Measurements from ENCODE around the gene RBM38.
"Not testable (repeated sequence)": the region's sequence is repeated elsewhere in the genome, so short reads cannot be mapped to it uniquely, and the experiment has no call there.

RBM38 gene
- total RNA-seq, result 6.5 to 88.3 (median 37.1) reads per million in 17 experiments

DNA sequence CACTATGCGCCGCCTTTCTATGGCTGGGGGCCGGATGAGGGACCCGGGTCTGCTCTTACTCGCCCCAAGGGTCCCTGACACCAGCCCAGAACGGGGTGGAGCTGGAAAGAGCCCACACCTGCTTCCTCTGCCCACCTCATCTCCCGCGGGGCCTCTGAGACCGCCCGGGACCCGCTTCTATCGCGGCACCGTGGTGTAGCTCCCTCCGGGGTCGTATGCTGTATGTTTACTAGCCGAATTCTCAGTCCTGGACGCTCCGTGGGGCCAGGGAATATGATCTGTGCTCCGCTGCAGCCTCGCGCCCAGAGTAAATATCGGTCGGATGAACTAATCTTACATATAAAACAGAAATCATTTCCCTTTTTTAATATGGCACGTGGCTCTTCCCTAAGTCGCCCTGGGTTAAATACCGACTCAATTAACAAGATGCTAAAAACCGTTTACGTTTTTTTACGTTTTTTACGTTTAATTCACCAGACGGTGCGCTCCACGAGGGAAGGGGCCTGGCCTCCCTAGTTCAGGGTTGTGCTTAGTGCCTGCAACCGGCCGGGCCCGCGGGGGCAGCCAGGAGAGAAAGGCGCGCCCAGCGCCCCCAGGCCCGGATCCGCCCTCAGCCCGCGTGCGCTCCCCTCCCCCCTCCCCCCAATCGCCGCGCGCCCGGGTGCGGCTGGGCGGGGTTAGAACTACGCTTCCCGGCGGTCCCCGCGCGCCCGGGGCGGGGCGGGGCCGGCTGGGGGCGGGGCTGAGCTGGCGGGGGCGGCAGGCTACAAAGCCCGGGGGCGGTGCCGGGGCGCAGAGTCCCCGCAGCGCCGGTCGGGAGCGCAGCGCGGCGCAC is at the start of gene RBM38:
TSS of gene RBM38 (plus strand) at position 793 of the 835 bp plus-strand sequence. CDS start 186 bp downstream, outside the sequence.
- DNase-seq, result peak; percentile 78 to 95 (median 88)

DNA sequence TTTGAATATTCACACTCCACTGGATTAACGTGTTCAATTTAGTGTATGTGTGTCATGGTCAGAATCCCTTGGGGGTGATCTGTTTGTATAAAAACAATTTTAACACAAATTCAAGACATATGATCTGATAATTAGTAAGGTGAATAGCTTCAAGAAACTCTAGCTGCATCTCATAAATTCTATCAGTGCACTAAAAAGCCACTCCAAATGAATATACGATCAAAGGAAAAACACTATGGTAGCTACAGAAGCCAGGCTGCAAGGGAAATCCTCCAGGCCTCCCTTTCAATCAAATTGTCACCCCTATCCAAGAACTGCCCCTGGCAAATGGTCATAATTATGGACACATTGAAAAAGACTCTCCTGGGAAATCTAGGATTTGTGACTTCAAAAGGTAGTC is 49.5 kb upstream of the RBM38 start:
- DNase-seq, result no peak

DNA sequence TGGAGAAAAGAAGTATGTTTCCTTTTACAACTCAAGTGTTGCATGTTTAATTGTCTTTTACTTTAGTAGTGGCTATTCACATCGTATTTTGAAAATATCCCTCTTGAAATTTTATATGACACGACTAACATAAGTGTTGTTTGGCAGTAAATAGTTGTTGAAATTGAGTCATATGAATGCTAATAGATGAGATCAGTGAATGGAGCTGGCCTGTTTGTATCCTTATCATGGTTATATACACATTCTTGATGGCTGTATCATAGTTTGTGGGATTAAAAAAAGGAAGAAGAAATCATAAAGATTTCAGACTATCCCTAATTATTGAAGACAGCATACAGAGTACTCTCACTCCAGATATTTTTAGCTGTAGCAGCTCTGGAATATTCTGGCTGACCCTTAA is 48.4 kb upstream of the RBM38 start:
- no peak for DNase-seq

DNA sequence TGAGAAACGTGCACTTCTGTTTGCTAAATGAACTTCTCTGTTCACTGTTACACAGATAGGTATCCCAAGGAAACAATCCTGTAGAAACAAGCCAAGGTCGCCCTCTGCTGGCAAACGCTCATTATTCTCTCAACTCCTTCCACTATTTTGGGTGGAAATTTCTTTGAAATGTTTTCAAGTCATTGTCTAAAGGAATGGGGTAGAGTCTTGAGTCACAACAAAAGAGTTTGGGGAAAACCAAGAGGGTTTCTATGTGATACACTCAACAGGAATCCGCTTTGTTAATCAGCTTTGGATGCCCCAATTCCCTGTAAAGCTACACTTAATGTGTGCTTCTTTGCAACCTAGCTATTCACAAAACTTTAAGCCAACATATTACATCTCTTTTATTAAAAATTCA is 44.7 kb upstream of the RBM38 start:
- peak; percentile 74 to 87 (median 82) for DNase-seq

DNA sequence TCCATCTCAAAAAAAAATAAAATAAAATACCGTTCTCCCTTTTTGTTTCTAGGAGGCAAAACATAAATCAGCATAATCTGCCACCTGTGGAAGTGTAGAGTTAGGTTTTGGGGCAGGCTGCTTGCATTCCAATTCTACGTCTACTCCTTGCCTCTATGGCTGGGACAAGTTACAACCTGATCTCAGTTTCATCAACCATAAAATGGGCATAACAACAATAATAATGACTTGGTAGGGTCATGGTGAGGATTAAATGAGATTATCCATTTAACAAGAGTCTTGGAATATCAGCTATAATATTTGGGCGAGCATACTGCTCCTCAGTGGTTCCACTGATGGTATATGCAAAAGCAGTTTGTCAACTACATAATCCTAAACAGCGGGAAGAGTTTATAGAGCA is 43.8 kb upstream of the RBM38 start:
- no peak for DNase-seq

DNA sequence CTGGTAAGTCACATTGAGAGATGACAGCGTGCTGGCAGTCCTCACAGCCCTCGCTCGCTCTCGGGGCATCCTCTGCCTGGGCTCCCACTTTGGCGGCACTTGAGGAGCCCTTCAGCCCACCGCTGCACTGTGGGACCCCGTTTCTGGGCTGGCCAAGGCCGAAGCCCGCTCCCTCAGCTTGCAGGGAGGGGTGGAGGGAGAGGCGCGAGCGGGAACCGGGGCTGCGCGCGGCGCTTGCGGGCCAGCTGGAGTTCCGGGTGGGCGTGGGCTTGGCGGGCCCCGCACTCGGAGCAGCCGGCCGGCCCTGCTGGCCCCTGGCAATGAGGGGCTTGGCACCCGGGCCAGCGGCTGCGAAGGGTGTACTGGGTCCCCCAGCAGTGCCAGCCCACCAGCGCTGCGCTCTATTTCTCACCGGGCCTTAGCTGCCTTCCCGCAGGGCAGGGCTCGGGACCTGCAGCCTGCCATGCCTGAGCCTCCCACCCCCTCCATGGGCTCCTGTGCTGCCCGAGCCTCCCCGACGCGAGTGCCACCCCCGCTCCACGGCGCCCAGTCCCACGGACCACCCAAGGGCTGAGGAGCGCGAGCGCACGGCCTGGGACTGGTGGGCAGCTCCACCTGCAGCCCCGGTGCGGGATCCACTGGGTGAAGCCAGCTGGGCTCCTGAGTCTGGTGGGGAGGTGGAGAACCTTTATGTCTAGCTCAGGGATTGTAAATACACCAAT is 42.8 kb upstream of the RBM38 start:
- not testable (repeated sequence) for DNase-seq

DNA sequence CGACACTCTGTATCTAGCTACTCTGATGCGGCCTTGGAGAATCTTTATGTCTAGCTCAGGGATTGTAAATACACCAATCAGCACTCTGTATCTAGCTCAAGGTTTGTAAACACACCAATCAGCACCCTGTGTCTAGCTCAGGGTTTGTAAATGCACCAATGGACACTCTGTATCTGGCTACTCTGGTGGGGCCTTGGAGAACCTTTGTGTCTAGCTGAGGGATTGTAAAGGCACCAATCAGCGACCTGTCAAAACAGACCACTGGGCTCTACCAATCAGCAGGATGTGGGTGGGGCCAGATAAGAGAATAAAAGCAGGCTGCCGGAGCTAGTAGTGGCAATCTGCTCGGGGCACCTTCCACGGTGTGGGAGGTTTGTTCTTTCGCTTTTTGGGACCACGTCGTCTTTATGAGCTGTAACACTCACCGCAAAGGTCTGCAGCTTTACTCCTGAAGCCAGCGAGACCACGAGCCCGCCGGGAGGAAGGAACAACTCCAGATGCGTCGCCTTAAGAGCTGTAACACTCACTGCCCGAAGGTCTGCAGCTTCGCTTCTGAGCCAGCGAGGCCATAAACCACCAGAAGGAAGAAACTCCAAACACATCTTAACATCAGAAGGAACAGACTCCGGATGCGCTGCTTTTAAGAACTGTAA is 42.1 kb upstream of the RBM38 start:
- DNase-seq, result not testable (repeated sequence)

DNA sequence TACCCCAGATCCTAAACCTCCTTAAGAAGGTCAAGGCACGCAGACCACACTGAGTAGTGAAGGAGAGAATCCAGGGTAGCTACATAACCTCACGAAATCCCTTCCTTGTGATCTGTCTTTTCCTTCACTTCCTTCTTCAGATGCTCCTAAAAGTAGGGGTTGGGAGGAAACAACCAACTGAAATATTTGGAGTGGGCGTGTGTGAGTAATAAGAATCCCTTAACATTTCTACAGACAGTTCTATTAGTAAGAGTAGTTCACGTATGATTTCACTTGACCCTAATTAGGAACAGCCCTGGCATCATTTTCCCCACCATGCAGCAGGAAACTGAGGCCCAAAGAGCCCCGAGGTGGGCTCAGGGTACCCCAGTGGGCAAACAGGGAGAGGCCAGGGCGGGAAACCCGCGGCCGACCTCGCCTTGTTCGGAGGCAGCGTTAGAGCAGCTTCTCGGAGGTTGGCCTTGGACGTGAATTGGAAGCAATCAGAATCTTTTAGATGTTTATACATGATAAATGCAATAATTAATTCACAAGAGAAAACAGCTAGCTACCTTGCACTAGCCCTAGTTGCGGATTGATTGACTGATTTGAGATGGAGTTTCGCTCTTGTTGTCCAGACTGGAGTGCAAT is 41.0 kb upstream of the RBM38 start:
- peak; percentile 51 to 82 (median 66) for DNase-seq

DNA sequence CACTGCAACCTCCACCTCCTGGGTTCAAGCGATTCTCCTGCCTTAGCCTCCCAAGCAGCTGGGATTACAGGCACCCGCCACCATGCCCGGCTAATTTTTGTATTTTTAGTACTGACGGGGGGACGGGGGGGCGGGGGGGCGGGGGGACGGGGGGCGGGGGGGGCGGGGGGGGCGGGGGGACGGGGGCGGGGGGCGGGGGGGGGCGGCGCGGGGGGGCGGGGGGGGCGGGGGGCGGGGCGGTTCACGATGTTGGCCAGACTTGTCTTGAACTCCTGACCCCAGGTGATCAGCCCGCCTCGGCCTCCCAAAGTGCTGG is 40.5 kb upstream of the RBM38 start:
- not testable (repeated sequence) for DNase-seq

DNA sequence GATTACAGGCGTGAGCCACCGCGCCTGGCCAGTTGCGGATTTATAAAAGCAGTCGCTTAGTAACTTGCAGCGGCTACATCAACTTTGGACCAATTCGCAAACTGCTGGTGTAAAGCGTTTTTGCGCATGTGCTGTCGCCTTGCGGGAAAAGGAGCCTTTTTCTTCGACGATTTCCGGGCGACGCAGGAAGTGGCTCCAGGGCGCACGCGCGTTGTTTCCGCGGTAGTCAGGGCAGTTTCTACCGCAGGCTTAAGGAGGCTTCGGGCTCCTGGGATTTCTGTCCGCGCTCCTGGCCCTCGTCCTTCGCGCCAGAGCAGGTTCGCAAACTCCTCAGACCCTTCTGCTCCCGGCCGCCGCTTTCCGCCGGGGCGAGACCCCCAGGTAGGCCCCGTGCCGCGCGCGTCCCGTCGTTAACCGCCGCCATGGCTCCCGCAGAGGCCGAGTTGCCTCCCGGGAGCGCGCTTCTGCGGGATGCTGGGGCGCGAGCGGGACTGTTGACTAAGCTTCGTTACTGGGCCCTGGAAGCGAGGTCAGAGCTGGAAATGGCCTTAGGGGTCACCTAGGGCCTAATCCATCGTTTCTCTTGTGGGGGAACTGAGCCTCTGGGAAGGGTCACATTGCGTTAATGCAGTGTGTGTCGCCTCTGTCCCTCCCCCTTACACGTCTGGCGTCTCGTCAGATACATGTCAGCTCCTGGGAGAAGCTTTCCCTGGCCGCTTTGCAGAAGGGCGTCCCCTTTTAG is 40.0 kb upstream of the RBM38 start, which contains the start of gene RAE1:
TSS of gene RAE1 (plus strand) at position 214 of the 742 bp plus-strand sequence. CDS start 2,784 bp downstream, outside the sequence.
- DNase-seq, result peak; percentile 93 to 96 (median 96)

DNA sequence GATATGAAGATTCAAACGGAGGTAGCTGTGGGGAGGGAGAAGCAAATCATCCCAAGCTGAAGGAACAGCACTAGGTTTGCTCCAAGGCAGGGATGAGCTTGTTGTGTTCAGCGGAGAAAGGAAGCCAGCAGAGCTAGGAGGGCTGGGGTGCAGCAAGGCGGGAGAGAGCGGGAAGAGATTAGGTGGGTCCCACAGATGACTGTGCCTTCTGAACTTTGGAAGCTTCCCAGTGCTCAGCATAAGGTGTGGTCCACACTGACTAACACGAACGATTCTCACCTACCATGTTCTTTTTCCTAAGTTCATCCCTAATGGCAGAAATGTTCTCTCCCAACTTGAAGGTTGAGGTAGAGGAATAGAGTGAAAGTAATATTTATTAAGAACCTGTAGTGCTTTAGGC is 38.9 kb upstream of the RBM38 start:
- no peak for DNase-seq

DNA sequence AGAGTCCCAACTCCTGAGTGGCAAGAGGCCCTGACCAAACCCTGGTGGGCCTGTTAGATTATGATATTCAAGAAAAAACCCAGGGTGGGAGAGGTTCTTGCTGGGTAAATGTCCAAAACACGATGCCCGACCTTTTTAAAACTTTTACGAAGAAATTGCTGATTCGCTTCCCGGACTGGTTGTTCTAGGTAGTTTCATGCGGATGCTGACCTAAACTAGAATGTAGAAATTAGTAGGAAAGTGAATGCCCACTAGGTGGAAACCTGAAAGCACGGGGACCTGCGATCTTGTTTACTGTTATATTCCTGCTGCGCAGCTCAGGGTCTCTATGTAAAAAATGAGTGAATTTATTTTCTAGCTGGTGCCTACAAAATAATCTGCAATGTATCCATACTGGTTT is 37.8 kb upstream of the RBM38 start:
- no peak for DNase-seq

DNA sequence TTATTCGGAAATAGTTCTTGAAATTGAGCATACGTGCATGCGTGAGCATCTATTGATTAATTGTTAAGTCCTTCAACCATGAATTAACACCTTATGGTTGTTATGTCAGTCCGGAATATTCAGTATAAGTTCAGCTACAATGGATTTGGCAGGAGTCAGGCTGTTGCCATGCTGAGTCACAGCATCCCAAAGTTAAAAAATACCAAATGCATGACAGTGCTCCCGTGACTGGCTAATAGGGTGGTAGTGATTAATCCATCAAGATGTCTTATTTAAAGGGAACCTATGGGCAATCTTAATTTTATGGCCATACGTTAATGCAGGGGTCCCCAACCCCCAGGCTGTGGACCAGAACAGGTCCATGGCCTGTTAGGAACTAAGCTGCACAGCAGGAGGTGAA is 29.7 kb upstream of the RBM38 start:
- DNase-seq, result no peak

DNA sequence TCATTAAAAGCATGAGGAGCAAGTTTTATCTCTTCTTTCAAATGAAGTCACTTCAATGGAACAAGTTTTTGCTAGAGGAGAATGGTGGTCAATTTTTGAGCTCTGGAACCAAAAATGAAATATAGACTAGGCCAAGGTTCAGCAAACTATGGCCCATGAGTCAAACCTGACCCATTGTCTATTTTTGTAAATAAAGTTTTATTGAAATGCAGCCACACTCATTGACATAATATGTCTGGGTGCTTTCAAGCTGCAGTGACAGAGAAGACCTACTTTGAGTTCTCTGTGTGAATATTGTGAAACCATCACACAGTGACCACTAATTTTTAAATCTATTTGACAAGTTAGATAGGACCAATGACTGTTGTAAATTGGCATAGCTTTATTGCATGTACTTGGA is 26.7 kb upstream of the RBM38 start:
- DNase-seq, result no peak

DNA sequence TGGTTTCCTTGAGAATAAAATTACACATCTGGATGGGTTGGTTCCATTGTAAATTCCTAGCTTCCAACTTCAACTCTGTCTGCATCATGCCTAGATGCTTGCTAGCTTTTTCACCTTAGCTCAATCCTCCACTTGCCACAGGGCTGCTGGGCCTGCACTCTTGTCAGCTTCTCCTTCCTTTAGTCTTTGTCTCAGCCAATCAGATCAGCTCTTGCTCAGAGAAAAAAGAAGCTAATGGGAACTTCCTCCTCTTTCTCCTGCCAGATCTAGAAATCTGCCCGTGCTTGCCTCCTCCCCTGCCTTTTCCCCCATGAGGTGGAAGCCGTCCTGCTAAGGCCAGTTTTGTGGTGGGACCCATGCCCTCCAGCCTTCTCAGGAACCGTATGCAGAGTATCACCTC is 21.6 kb upstream of the RBM38 start:
- DNase-seq, result peak; percentile 23 to 58 (median 44)

DNA sequence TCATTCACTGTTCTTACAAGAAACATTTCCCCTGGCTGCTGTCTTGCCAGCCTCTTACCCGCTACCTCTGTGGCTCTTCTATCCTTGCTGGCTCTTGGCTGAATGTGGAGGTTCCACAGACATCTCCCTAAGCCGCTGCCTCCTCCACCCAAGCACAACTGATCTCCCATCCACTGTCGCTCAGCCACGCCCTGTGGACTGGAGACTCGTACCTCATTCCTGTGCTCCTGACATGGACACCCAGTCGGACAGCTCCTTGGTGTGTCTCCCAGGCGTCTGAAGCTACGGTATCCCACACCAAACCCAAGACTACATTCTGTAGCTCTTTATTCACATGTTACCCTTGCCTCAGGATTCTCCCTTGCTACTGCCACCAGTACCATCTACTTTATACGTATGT is 20.9 kb upstream of the RBM38 start:
- DNase-seq, result no peak

DNA sequence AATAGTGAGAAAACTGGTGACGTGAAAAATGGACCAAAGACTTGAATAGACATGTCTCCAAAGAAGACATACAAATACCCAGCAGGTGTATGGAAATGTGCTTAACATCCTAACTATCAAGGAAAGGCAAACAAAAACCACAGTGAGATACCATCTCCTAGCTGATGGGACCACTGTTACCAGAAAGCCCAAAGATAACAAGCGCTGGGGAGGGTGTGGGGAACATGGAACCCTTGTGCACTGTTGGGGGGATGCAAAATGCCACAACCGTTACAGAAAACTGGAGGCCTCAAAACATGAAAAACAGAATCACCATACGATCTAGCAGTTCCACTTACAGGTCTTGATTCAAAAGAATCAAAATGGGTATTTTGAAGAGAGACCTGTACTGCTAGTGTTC is 19.8 kb upstream of the RBM38 start:
- DNase-seq, result no peak

DNA sequence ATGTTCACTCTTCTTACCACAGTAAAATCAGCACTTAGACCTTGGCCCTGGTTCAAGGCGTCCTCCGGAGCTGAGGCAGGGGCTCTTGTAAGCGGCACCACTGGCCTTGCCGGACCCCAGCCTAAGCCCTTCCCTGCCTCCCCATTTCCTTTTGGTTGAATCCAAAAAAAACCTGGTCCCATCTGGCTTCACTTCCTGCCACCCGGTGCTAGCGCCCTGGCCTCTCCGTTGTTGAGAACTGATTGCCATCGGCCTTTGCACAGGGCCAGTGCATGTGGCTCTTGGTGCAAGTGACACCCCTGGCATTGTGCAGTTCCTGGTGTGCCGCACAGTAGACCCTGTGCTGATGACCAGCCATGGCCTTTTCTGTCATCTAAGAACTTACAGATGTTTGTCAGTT is 19.0 kb upstream of the RBM38 start:
- no peak for DNase-seq

DNA sequence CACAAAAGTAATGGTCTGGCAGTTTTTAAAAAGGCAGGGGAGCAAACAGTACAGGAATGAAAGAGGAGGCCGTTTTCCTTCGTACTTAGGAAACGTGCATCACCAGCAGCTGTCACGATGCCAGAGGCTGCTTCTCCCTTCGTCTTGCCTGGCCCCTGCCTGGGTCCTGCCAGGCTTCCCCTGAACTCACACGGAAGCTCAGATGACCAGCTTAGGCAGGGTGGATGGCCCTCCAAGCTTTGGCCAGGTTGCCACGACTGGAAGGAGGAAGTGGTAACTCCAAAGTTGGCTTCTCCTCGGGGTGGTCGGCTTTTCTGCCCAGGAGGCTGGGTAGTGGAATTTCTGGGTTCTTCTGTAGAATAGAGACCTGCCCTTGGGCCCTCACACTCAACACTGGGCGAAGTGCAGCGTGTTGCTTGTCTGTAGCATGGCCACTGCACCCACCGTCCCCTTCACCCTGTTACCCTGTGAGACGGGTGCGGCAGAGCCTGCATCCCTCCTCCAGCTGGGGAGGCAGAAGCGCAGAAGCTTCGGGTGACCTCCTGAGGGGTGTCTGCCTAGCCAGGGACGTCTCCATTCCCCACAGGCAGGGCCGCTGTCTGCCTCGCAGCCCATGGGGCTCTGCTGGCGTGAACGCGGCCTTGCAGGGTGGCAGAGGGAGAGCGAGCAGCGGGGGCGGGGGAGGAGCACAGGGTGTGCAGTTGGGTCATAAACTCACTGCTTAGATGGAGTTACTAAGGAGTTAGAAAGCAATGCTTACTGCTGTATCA is 18.4 kb upstream of the RBM38 start:
- DNase-seq, result no peak

DNA sequence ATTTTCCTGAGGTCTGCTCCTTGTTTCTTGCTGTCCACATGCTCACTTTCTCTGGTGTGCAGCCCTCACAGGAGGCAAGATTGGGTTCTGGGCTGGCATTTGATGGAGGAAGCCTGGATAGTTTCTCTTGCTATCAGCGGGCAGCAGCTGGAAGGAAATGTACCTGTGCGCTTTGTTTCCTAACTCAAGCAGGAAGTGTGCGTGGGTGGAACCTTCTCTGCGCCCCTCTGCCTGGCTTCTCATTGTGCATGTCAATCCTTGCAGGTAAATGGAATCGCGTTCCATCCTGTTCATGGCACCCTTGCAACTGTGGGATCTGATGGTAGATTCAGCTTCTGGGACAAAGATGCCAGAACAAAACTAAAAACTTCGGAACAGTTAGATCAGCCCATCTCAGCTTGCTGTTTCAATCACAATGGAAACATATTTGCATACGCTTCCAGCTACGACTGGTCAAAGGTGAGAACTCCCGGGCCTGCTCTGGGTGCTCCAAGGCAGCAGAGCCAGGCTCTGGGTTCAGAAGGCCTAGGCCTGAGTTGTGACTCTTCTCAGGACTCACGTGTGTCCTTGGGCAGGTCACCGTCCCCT is 16.8 kb upstream of the RBM38 start:
- DNase-seq, result no peak

Measured in suppressor macrophage (primary cell).